K562 (cell line): ENCODE measurements around the gene ZNF780B. TPM values are rescaled to one million over a fixed set of nuclear protein-coding genes. Genes with fewer than 3 reads are reported as not detected.
A peak's percentile ranks its signal among the peaks of the same experiment; 100 is the strongest.

Experiments
- ATAC-seq: fragments of 200-7000 bp; cut with Tn5 transposase; 3 replicates; pipeline ENCODE4 v1.9.1; 2020; ENCODE audit warnings: moderate library complexity
- BruUV-seq: library from RNA; stranded (reverse); fragments of 400-500 nt; replicated peaks from 2 replicates; lab custom pipeline; 2021; lab: Mats Ljungman, UMichigan
- CTCF ChIA-PET: fragments of 300-600 bp; formaldehyde crosslinking; extraction: SDS; loops from one replicate; lab custom pipeline; 2021; ENCODE audit warnings: low intra/inter-chr PET ratio; lab: Yijun Ruan, JAX
- POLR2A ChIA-PET: fragments of 300-600, 350-650 bp; sonication (Branson Sonifier 250); formaldehyde crosslinking; extraction: SDS; loops from one replicate; lab custom pipeline; 2021; ENCODE audit warnings: antibody characterized with exemption, inconsistent platforms; lab: Yijun Ruan, JAX
- DNase-seq, 4 experiments: peaks; one replicate each; pipeline versions ENCODE4 v3.0.0 to v3.0.0-alpha.2; 2011 to 2018; ENCODE audit warnings: low spot score in 3 of 4, mixed read lengths in 3 of 4; ENCODE audit errors: extremely low read depth in 1 of 4
- FAIRE-seq: peaks from 2 replicates; lab custom pipeline; 2011; peaks lifted over from hg19 to GRCh38; lab: Jason Lieb, UNC
- H2AFZ ChIP-seq: 2 replicates; pipeline ENCODE4 v1.6.0; 2011; ENCODE audit warnings: low read depth, low read length, control low read depth, inconsistent platforms
- H3K27ac ChIP-seq: fragments of 200-600 bp; 3 replicates; pipeline ENCODE4 v1.8.0; 2011; ENCODE audit warnings: low read depth, mild to moderate bottlenecking, control low read depth, inconsistent platforms, low read length, moderate library complexity, mixed read lengths; ENCODE audit errors: extremely low read depth
- H3K27me3 ChIP-seq, 2 experiments: fragments of 300-600 bp in 1 of 2; 2 replicates in 1 of 2; 3 replicates in 1 of 2; pipeline versions ENCODE4 v1.6.0 to v1.8.0; 2011; ENCODE audit warnings: inconsistent platforms in 2 of 2, low read length in 2 of 2, mild to moderate bottlenecking in 1 of 2, mixed read lengths in 1 of 2, moderate library complexity in 1 of 2; ENCODE audit not compliant: control insufficient read depth in 2 of 2, insufficient read depth in 2 of 2
- H3K36me3 ChIP-seq: fragments of 300-600 bp; 3 replicates; pipeline ENCODE4 v1.8.0; 2011; ENCODE audit warnings: mild to moderate bottlenecking, low read length, inconsistent platforms; ENCODE audit not compliant: control insufficient read depth, insufficient read depth
- H3K4me1 ChIP-seq, 2 experiments: fragments of 200-600 bp in 1 of 2; replicated peaks in 1 of 2; 2 replicates in 1 of 2; 3 replicates in 1 of 2; pipeline versions ENCODE4 v1.5.1 to v1.8.0; 2011; ENCODE audit warnings: inconsistent platforms in 2 of 2, low read length in 2 of 2, mild to moderate bottlenecking in 1 of 2, mixed read lengths in 1 of 2, moderate library complexity in 1 of 2; ENCODE audit not compliant: control insufficient read depth in 2 of 2, insufficient read depth in 2 of 2
- H3K4me2 ChIP-seq: 2 replicates; pipeline ENCODE4 v1.6.1; 2011; ENCODE audit warnings: low read length, control low read depth, inconsistent platforms, mixed read lengths; ENCODE audit not compliant: insufficient read depth
- H3K4me3 ChIP-seq: fragments of 200-600 bp; sonication (generic), shearing (Covaris generic); 2 replicates; pipeline ENCODE4 v1.5.1; 2016; ENCODE audit warnings: control low read depth, inconsistent platforms
- H3K79me2 ChIP-seq: fragments of 200-600 bp; 3 replicates; pipeline ENCODE4 v1.8.0; 2011; ENCODE audit warnings: low read length, inconsistent platforms; ENCODE audit not compliant: control insufficient read depth, insufficient read depth
- H3K9ac ChIP-seq, 2 experiments: 2 replicates each; pipeline versions ENCODE4 v1.6.0 to v1.6.1; 2011; ENCODE audit warnings: low read depth in 2 of 2, low read length in 2 of 2, control low read depth in 1 of 2, inconsistent platforms in 1 of 2, mild to moderate bottlenecking in 1 of 2, mixed read lengths in 1 of 2; ENCODE audit not compliant: insufficient read depth in 1 of 2
- H3K9me1 ChIP-seq: one replicate; pipeline ENCODE4 v1.6.0; 2011; ENCODE audit warnings: inconsistent platforms, mild to moderate bottlenecking, low read length, moderate library complexity; ENCODE audit not compliant: control insufficient read depth, insufficient read depth
- H3K9me3 ChIP-seq: replicated peaks from 2 replicates; pipeline ENCODE4 v1.5.1; 2011; ENCODE audit warnings: low read depth, low read length, inconsistent platforms; ENCODE audit not compliant: control insufficient read depth, insufficient read depth
- H4K20me1 ChIP-seq: replicated peaks from 2 replicates; pipeline ENCODE4 v1.6.1; 2011; ENCODE audit warnings: low read length, inconsistent platforms, mixed read lengths; ENCODE audit not compliant: control insufficient read depth, insufficient read depth
- C11orf30 ChIP-seq: fragments of 450-650 bp; IDR thresholded peaks from 2 replicates; pipeline ENCODE4 v1.6.1; 2016; ENCODE audit warnings: low read depth, mild to moderate bottlenecking
- RNF219 ChIP-seq: fragments of 250-450 bp; sonication (Bioruptor Pico); IDR thresholded peaks from 2 replicates; pipeline ENCODE4 v1.5.0; 2022; ENCODE audit warnings: mild to moderate bottlenecking
- XRCC3 ChIP-seq: fragments of 450-650 bp; IDR thresholded peaks from 2 replicates; pipeline ENCODE4 v1.6.1; 2017; ENCODE audit warnings: mild to moderate bottlenecking, moderate library complexity
- ZNF282 ChIP-seq: sonication (generic); formaldehyde crosslinking; IDR thresholded peaks from 2 replicates; pipeline ENCODE4 v1.8.1; 2023; ENCODE audit warnings: missing genetic modification reagents
- ZNF316 ChIP-seq: fragments of 450-650 bp; IDR thresholded peaks from 2 replicates; pipeline ENCODE4 v1.6.1; 2016
- WGBS: fragments of 100-300 bp; shearing (Covaris generic); methylation state at CpG from one replicate; pipeline ENCODE4 v1.1.6; 2016; ENCODE audit warnings: low coverage, mixed read lengths; ENCODE audit not compliant: insufficient coverage; ENCODE audit errors: missing lambda C conversion rate; 5-methylcytosine and 5-hydroxymethylcytosine counted together
- in situ Hi-C: fragments of 300-500 bp; cut with MboI; formaldehyde crosslinking; loops from 4 replicates; pipeline ENCODE4 v1.15.0; 2018; ENCODE audit warnings: inconsistent platforms, mixed read lengths
- intact Hi-C: fragments of 100-400 bp; cut with micrococcal nuclease; formaldehyde crosslinking; loops from 2 replicates; pipeline ENCODE4 v1.14.2; 2022
- polyA plus RNA-seq, 8 experiments: library from polyadenylated mRNA; depleted of rRNA in 4 of 8; stranded (reverse) in 5 of 8; unstranded in 3 of 8; fragments of >200 nt; fragmentation: Nextera tagmentation in 2 of 8; fragmentation: Illumina TruSeq in 1 of 8; extraction: Ambion mirVana in 2 of 8; extraction: Trizol in 1 of 8; gene quantifications; 2 replicates each; pipeline versions ENCODE4 v1.2.1 to v1.2.3, GENCODE V29; 2011 to 2014; ENCODE audit warnings: inconsistent platforms in 1 of 8, missing spikeins in 1 of 8
- total RNA-seq, 7 experiments: library from RNA; depleted of rRNA in 6 of 7; stranded (reverse); fragments of >200 nt in 6 of 7; fragmentation: Illumina TruSeq in 2 of 7; extraction: Trizol in 2 of 7; gene quantifications; 2 replicates each; pipeline versions ENCODE4 v1.2.1 to v1.2.3, GENCODE V29; 2011 to 2021; ENCODE audit warnings: low replicate concordance in 1 of 7

Gene ZNF780B
- total and polyA plus RNA-seq, 9 of the 15 experiments (the other 6 are each of a cell fraction or from before 2014, with no cell fraction given) = 3.9 to 18.4 (median 8.8) TPM

DNA sequence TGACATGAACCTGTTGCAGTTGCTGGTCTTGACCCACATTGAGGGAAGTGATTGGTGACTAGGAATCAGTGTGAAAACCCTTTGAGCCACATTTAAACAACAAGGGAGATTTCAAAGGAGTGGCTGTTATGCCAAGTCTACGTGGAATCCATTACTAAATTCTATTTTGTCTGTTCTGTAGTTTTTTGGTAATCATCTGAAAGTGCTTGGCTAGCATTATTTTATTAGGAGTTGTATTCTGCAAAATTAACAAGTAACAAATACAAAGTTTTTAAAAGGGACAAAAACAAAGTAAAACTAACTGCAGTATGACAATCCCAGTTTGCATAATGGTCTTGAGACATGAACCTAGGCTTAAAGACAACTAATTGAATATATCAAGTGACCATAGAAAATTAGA is 48.7 kb upstream of the ZNF780B start:
- in situ Hi-C loops = no loop called here
- H3K27ac ChIP-seq = no peak overlapping the region
- H2AFZ ChIP-seq = no peak overlapping the region
- no peak overlapping the region for H3K9ac ChIP-seq
- FAIRE-seq = no peak
- no peaks in the 10 kb centered on the region for H3K9me1 ChIP-seq
- no peaks in the 10 kb centered on the region for H3K79me2 ChIP-seq
- no peaks in the 10 kb centered on the region for H4K20me1 ChIP-seq
- TF ChIP-seq ZNF316 (peak; percentile 56), XRCC3 (no peak), RNF219 (no peak), C11orf30 (peak; percentile 20; the same call in 1 of the 2 replicates), ZNF282 (CRISPR knock-in tag) (no peak)
- TF ChIP-seq, all 486 proteins: peak for 2
- POLR2A ChIA-PET = no interaction called here
- Histone ChIP-seq H3K4me3 (no peak overlapping the region), H3K36me3 (no peaks in the 10 kb centered on the region), H3K4me1 (no peaks in the 10 kb centered on the region), H3K4me2 (no peak overlapping the region), H3K9me3 (no peaks in the 10 kb centered on the region), H3K27me3 (peaks cover 0 to 2% of the 10 kb centered on the region in 2 experiments; a peak in 1 of 5 replicates)
- BruUV-seq = no TSS peak
- DNase-seq (no peak), ATAC-seq (no peak)
- intact Hi-C loops = no loop called here
- WGBS = 0% methylated on average over 1 of the region's 1 CpG
- CTCF ChIA-PET = no interaction called here
